ENCODE data around the gene LY6G6C.

Gene LY6G6C

GRCh38 chr6:31680226-31681134 is 41.1 kb downstream of the LY6G6C start, which contains the start of gene LY6G5C:
LY6G5C (minus strand) TSS chr6:31681067; CDS start chr6:31680373, 694 bp downstream.
- DNase-seq (ENCODE audit: low spot score): peak; percentile 90

DNA sequence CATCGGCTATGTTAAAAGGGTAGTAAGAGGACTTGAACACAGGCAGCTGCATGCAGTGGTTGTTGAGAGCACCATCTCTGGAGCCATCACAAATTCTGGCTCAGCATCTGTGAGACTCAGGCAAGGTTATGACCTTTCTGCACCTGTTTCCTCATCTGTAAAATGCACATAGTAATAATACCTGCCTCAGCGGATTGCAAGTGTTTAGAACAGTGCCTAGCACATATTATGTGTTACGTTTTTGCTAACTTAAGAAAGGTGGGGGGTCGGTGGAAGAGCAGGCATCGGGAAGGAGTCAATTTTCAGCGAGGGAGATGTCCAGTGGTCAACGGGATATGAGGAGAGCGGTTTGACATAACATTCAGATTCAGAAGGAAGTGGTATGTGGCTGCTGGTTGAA is 43.6 kb downstream of the LY6G6C start:
- no peak for DNase-seq (ENCODE audit: low spot score)

GRCh38 chr6:31676904-31677303 is 44.6 kb downstream of the LY6G6C start:
- no peak for DNase-seq (ENCODE audit: low spot score)

- DNase-seq (ENCODE audit: low spot score): no peak
Measured at GRCh38 chr6:31676322-31676903, 45.1 kb downstream of the LY6G6C start.

GRCh38 chr6:31669676-31670075 is 51.9 kb downstream of the LY6G6C start, which contains the start of gene LY6G5B:
LY6G5B (plus strand) TSS chr6:31669976; CDS start chr6:31670951, 975 bp downstream.
- no peak for DNase-seq (ENCODE audit: low spot score)
